ENCODE data around the gene SEPTIN14.

DNA sequence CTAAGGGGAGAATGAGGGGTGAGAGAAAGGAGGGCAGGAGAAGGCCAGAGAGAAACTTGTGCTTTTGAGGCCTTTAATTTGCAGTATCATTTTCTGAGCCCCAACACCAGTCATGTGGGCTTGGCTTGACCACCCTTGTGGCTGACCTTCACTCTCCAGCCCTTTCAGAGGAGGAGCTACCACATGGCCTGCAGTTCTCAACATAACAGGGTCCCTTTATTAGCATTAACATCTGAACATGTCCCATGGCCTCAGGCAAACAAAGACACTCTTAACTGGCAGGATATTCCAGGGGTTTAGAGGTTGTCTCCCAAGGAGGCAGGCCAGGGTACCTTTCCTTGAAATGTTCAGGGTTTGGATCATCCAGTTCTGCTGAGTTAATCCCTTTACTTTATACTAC lies 31.4 kb upstream of the SEPTIN14 start:
- TF ChIP-seq TAF1 (IDR thresholded peaks at IDR 0.05; ENCODE audit: low read depth), result no peak
- TF ChIP-seq, protein P1, sequence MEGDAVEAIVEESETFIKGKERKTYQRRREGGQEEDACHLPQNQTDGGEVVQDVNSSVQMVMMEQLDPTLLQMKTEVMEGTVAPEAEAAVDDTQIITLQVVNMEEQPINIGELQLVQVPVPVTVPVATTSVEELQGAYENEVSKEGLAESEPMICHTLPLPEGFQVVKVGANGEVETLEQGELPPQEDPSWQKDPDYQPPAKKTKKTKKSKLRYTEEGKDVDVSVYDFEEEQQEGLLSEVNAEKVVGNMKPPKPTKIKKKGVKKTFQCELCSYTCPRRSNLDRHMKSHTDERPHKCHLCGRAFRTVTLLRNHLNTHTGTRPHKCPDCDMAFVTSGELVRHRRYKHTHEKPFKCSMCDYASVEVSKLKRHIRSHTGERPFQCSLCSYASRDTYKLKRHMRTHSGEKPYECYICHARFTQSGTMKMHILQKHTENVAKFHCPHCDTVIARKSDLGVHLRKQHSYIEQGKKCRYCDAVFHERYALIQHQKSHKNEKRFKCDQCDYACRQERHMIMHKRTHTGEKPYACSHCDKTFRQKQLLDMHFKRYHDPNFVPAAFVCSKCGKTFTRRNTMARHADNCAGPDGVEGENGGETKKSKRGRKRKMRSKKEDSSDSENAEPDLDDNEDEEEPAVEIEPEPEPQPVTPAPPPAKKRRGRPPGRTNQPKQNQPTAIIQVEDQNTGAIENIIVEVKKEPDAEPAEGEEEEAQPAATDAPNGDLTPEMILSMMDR (IDR thresholded peaks at IDR 0.05; ENCODE audit: poor library complexity, severe bottlenecking), result no peak
- TF ChIP-seq RAD21 (conservative IDR thresholded peaks at IDR 0.05), result no peak
